ENCODE data around the gene RUNX3.

DNA sequence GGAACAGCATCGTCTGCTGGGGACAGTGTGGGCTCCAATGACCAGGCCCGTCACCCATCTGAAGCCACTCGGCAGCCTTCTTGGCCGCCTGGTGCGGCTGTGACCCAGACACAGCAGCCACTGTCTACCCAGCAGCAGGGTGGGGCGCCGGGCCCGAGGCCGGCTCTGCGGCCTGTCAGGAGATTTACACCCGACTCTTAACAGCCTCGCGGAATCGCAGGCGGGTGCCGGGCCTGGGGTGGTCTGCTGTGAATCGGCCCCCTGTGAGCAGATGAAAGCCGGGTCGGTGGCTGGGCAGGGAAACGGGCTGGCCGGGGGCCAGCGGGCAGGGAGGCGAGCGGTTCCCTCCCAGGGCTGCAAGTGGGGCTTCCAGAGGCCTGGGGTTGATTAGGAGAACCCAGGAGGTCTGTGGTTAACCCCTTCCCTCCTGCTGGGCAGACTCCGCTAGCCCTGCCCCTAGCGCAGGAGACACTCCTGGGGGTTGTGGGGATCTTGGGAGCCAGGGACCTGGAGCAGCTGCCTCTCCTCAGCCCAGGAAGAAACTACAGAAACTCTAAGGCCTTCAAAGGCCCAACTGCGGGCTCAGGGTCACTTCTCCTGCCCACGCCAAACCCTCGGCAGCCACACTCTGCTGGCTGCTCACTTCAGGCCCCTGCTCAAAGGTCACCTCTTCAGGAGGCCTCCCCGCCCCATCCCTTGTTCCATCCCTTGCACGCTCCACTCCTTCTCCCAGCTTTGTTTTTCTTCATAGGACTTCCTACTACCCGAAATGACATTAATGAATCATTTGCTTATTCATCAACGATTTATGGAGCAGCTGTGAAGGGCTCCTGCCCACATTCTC is 15.6 kb downstream of the RUNX3 start:
- TF ChIP-seq, protein P1, sequence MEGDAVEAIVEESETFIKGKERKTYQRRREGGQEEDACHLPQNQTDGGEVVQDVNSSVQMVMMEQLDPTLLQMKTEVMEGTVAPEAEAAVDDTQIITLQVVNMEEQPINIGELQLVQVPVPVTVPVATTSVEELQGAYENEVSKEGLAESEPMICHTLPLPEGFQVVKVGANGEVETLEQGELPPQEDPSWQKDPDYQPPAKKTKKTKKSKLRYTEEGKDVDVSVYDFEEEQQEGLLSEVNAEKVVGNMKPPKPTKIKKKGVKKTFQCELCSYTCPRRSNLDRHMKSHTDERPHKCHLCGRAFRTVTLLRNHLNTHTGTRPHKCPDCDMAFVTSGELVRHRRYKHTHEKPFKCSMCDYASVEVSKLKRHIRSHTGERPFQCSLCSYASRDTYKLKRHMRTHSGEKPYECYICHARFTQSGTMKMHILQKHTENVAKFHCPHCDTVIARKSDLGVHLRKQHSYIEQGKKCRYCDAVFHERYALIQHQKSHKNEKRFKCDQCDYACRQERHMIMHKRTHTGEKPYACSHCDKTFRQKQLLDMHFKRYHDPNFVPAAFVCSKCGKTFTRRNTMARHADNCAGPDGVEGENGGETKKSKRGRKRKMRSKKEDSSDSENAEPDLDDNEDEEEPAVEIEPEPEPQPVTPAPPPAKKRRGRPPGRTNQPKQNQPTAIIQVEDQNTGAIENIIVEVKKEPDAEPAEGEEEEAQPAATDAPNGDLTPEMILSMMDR (IDR thresholded peaks at IDR 0.05), result no peak
- TF ChIP-seq POLR2A (IDR thresholded peaks at IDR 0.05), result no peak
